Stimulated activated CD8-positive, alpha-beta memory T cell treated with anti-CD3 and anti-CD28 coated beads, Interleukin-15, amount 100 ng/mL, for 24 hours (primary cell): ENCODE results near the gene PTPRE.
"Not testable (repeated sequence)": the region's sequence is repeated elsewhere in the genome, so short reads cannot be mapped to it uniquely, and the experiment has no call there.

Source experiments
- DNase-seq: peaks from one replicate; pipeline ENCODE4 v3.0.0-alpha.2; 2020; ENCODE audit warnings: low read depth

PTPRE gene

DNA sequence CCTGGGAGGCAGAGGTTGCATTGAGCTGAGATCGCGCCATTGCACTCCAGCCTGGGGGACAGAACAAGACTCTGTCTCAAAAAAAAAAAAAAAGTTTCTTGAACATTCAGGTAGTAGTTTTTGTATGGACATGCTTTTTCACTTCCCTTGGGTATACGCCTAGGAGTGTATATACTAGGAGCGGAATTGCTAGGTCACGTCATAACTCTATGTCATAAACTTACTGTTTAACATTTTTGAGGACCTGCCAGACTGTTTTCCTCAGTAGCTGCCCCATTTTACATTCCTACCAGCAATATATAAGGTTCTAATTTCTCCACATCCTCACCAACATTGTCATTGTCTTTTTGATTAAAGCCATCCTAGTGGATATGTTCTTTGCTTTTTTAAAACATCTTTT, 167.7 kb downstream of the PTPRE start:
- DNase-seq, result no peak

DNA sequence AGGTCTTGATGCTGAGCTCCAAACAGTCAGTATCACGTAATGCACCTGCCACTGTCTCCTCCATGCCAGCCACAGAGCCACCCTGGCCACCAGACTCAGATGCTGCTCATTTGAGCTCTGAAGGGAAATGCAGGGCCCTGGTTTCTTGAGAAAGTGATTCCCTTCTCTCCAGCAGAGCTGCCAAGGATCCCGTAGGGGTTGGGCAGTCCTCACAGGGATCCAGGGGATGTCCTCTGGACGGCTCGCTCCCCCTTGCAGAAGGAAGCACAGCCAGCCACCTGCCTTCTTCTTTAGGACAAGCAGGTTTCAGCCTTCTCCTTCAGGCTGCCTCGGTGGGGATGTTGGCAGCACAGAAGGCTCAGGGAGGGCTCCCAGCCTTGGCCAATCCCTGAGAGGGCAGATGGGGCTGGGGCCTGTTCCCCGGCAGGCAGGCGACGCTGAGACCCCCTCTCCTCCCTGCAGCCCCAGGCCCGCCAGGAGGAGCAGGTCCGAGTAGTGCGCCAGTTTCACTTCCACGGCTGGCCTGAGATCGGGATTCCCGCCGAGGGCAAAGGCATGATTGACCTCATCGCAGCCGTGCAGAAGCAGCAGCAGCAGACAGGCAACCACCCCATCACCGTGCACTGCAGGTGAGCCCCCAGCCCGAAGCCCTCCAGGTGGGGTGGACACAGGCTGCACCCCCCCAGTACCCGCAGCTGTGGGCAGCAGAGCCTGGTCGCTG, 170.4 kb downstream of the PTPRE start:
- DNase-seq, result no peak

DNA sequence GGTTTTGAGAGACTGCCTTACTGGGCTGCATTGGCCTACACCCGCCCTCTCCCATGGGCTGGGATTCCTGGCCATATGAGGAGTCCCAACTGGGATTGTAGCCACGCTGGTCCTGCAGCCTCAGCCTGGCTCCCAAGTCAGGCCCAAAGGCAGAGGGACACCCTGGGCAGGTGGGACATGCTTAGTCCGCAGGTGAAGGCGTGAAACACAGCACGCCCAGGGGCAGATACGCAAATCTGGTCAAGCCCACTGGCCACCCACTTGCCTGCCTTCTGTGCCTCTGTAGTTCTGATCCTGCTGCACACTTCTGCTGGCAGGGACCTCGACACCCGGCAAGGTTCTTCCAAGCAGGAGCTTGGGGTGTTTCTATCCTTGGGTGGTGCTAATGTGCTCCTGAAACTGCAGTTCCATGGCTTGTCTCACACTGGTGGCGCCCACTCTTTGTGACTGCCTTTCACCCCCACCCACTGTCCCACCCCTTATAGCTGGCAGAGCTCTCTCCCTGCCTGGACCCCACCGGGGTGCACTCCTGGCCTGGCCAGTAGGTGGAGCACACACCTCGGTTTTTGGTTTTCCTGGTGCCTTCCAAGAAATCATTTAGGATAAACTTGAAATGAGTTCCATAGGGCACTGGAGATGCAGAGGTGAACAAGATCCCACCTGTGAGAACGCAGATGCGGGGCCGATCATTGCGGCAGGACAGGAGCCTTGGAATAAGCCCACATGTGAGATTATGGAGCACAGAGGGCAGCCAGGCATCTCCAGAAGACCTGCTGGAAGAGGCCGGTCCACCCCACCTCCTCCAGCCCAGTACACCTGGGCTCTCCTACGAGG, 171.4 kb downstream of the PTPRE start:
- no peak for DNase-seq

DNA sequence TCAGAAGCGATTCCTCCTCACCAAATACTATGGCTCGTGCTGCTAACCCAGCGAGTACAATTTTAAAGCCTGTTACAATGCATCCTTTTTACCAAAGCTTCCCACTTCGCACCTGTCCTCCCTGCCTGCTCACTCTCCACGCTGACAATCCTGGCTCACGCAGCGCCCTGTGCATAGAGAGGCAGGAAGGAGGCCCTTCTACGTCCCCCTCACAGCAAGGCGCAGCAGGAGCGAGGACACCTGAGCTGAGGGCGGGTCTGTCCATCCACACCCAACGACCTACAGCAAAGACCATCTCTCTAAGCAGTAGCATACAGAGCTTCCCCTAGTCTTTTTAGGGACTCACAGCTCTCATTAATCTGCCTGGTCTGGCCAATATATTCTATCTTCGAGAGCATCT, 173.3 kb downstream of the PTPRE start:
- no peak for DNase-seq

DNA sequence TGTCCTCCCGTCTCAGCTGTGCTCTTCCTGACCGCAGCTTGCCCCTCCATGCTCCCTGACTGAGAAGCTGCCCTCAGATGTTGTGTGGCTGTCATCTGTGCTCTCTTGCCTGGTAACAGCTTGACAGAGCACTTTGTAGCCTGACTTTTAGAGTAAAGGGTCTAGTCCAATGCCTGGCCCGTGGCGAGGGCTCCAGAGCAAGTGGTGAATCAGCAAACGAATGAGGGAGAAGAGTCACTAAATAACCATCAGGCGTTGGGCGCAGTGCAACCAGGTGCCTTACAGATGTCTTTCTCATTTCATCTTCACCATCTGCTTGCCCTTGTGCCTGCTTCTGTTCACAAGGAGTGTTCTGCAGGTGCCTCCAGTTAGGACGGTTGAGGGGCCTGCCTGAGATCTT, 173.7 kb downstream of the PTPRE start:
- DNase-seq, result no peak

DNA sequence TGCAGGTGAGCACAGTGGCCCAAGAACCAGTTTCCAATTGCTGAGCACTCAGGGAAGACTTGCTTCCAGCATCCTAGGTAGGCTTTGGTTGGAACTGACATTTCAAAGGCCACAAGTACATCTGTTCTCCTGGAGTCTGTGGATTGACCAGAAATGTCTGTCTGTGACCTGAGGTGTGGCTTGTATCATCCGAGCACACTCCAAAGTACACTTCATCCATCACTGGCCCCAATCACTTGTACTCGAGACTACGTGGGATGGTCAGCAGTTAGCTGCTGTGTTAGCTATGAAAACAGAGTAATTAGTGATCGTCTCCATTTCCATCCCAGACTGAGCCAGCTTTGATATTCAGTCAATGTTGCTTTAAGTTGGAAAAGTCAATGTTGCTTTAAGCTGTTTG, 174.3 kb downstream of the PTPRE start:
- no peak for DNase-seq

DNA sequence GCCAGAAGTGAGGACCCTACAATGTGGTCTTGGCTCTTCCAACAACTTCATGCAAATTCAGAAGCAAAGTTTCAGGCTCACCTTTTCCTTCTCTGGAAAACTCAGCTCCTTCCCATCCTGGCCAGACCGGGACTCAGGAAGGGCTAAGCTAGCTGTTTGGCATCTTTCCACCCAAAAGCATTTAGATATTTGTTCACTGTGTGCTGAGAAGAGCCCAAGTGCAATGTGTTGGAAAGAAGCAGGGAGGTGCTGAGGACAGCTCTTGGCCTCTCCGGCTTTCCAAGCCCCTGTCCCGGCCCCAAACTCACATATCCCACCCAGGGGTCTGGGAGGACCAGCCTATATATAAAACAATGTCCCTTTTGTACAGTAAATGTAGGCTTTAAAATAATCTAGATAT, 174.8 kb downstream of the PTPRE start:
- DNase-seq, result no peak

DNA sequence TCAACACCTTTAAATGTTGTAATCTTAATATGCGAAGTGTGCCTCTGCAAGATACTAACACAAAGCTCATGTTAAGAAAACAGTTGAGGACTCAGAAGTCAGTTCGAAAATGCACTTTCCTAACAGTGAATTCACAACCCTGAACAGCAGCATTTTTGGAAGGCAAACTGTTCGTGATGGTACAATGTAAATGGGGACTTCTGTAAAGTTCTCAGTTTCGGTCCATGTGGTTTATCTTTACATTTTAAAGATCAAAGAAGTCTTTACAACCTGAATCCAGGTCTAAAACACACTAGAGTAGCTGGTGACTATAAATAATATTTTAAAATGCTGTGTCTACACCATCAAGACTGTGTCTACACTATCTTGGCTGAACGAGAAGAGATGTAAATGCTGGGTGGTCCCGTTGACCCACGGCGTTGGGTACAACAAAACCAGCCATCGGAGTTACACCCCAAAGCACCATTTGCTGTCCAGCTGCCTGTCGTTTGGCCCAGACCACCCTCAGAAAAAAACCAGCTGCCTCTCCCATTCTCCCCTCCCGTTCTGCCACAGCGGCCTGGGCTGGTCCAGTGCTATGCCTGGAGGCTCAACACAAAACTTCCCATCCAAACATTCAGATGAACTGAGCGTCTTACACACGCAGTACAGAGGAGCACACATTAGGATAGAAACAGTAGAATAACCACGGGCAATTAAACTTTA, 176.4 kb downstream of the PTPRE start:
- no peak for DNase-seq

DNA sequence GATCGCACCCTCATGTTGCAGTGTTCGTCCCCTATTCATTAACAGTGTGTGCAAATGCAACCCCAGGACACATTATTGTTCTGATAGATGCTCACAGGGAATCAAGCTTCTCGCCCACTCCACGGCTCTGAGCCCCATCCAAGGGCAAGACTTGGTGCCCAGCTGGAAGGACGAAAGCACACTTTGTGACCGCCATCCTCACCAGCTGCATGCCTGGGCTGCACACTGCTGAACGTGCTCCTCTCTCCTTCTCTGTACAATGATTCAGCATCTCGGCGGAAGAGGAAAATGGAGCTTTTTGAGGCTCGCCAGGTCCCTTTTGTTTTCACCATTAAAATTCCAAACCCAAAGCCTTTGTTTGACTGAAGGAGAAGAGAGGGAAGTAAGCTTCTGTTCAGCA, 177.5 kb downstream of the PTPRE start:
- no peak for DNase-seq

DNA sequence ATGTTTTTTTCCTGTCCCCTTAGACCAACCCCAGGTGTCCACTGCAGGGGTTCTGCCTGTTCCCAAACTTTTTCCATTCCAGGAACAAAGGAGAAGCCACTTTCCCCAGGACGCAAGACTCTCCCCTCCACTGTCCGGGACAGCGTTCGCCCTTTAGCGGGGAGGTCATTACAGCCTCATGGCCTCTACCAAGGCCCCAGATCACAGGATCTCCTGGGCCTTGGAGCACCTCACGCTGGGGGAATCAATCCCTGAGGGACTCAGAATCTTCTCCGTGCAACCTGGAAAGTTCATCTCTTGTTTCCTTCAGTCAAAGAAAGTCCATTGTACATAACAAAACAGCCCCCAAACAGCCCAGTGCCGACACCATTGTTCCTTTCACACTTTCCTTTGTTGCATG, 178.1 kb downstream of the PTPRE start:
- DNase-seq, result no peak

DNA sequence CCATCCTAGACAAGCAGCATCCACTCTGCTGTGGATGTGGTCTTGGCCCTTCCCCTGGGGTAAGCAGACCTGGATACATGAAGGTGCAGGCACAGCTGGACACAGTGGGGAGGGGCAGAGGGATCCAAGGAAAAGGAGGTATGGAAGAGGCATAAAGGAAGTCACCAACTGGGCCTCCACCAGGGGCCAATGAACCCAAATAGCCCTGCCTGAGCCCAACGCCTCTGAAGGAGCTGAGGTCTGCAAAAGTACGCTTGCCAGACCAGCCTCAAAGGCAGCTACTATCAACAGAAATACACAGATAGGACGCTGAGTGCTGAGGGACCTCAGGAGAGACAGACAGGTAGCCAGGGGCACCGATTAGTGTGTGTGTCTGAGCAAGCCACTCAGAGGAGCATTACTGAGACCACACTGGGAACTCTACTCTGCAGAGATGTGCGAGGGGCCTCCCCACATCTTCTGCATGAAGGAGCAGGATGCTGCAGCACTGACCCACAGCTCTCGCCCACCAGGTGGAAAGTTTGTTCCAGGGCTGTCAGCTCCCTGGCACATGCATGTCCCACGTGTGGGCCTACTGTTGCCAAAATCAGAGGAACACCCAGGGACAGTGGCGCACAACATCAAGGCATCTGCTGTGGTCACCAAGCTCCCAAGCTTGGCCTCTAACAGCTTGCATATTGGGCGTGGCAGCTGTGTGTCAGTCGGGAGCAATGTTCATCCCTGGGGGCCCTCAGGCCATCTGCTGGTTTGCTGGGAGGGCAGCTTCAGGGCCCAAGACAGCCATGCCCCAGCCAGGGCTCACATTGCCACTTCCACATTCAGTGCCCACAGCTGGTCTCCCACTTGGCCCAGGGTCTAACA, 179.3 kb downstream of the PTPRE start:
- no peak for DNase-seq

DNA sequence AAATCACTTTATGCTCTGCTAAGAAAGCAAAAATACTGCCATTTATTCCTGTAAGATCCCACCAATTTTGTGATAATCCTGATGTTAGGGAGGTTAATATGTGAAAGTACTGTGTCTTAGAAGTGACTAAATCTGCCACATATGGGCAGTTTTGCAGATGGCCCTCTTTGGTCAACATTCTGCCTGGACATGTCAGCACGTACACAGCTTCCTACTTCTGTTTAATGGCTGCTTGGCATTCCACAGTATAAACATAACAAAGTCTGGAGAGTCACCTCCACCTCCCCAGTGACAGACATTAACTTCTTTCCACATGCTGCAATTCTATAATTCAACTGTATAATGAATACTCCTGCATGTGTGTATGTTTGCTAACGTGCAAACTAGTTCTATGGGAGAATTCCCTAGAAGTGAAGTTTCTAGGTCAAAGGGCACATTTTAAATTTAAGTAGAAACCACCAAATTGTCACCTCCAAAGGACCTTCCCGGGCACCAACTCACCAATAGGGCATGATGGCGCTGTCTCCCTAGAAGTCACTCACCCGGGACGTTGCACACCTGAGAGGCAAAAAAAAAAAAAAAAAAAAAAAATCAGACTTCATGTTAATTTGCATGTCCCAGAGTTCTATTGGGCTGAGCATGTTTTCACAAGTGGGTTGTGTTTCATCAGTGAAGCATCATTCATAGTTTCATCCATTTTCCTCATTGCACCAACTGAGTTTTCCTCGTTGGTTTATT, 180.4 kb downstream of the PTPRE start:
- no peak for DNase-seq

DNA sequence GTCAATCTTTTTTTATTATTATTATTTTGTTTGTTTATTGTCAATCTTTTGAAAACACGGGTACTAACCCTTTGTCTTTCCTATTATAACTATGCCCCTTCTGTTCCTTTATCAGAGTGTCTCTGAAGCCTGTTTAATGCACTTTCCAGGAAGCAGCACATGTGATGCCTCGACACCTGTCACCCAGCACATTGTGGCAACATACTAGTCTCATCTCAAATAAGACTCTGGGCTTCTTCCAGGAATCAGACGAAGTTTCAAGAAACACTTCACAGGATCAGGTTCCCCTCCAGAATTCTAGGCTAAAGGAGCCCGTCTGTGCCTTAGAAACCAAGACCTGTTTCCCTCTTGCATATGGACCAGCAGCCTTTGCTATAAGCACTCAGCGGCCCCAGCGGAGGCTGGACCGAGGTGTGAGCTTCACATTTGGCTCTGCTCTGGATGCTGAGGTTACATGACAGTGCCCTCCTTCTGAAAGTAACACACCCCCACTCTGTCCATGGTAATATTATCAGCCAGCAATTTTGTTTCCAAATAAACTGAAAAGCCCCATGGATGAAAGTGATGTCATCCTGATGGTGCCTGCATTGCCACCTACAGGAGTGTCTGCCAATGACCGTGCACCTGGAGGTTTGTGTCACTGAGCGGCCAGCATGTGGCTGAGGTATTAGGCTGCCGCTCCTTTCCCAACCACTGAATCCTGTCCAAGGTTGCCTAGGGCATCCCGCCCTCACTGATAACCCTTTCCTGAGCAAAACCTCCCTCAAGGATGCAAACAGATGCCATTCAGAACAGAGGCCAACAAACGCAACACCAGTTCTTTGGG, 181.2 kb downstream of the PTPRE start:
- no peak for DNase-seq

DNA sequence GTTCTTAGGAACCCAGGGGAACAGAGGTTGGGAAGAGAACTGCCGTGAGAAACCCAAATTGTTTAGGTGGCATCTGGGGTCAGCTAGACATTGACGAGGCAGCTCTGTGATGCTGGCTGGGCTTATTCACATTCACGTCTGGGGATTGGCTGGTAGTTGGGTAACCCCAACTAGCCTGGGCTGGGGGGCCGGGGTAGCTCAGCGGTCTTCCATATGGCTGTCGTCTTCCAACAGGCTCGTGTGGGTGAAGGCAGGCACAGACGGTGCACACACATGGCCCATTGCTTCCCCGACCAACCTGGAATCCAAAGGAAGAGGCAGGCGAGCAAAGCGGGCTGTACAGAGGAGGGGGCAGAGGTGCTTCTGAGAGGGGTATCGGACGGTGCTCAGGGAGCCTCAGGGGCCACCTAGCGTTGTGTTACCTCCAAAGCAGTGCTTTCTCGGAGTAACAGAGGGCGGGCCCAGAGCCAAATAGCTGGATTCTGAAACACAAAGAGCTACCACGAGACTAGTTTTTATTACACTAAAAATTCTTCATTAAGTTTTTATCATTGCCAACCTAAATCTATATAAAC, 184.8 kb downstream of the PTPRE start:
- DNase-seq, result no peak

DNA sequence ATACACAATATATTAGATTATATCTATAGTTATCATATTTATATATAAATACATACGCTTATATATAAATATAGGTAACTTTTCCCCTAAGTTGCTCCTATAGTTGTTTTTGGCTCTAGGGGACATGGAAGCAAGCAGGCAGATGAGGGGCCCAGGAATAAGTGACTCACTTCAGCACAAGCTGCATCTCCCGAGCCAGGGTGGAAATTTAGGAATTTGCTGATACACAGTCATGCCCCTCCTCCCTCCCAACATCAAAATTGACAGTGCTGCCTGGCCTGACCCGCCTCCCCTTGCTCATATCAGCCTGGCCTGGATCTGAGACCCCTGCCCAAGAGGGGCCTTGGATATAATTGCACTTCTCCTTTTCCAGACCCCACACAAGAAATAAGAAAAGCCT, 185.6 kb downstream of the PTPRE start:
- no peak for DNase-seq

DNA sequence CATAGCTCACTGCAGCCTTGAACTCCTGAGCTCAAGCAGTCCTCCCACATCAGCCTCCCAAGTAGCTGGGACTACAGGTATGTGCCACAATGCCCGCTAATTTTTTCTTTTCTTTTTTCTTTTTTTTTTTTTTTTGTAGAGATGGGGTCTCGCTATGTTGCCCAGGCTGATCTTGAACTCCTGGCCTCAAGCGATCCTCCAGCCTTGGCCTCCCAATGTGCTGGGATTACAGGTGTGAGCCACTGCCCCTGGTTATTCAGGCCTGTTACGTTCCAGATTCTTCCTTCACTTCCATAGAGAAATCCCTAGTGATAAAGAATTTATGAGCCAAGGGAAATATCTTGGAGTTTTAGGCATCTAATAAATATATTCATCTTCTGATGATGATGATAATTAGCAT, 187.7 kb downstream of the PTPRE start:
- not testable (repeated sequence) for DNase-seq

DNA sequence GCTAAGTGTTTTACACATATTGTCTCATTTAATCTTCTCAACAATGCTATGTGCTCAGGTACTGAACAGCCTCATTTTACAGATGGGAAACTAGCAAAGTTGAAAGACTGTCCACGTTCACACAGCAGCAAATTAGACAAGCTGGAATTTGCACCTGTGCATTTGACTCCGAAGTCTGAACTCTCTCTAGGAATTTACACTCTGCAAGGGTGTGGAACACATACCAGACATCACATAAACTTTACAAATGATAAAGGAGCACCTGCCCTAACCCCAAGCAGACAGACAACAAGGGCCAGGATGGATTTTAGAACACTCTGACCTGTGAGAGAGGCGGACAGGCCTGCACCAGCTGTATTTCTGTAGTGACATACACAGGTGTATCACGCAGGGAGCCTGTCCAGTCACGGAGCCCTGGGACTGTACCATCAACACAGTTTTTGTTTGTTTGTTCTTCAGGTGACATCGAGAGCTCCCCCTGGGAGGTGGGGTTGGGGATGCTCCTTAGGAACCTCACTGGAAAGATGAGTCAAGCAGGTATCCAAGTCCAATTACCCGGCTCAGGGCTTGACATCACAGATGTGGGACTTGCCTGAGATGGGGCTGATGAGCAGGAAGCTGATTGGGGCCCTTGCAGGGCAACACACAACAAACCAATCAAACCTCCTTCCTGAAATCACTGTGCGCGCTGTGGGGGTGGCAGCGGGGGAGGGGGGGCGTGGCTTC, 188.3 kb downstream of the PTPRE start:
- no peak for DNase-seq

DNA sequence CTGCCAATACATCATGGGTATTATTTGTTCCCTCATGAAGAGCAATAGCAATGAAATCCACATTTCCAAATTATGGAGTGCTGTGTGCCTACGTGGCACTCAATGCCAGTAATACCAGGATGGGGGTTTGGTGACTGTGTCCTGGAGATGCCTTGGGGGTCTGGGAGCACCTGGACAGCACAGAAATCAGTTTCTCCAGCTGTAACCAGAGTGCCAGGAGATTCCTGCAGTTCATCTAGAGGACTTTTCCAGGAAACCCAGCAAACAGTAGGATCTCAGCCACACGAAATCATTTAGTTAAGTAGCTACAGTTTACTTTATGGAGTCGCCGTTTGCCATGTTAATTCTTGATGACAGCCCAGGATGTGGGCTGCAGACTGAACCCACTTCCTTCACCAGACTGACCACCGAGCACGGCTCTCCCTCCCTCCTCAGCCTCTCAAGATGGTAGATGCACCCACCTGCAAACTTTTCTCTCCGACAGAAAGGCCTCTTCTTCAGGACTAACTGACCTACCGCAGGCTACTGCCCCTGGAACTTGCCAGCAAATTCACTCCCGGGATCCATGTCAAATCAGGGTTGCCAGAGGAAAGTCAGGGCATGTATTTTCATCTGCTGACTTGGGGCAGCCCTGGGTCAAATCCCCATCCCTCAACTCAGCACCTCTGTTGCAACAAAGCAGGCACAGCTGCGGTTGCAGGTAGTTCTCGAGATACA, 189.0 kb downstream of the PTPRE start:
- DNase-seq, result no peak
